HG02642 (cell line): Measurements from ENCODE around the gene HTR1E.
"Not testable (repeated sequence)": the region's sequence is repeated elsewhere in the genome, so short reads cannot be mapped to it uniquely, and the experiment has no call there.

Experiments used
- ATAC-seq: cut with Tn5 transposase; IDR thresholded peaks from one replicate; pipeline ENCODE4 v1.9.1; 2021; ENCODE audit warnings: mild to moderate bottlenecking; ENCODE audit not compliant: unreplicated experiment, poor library complexity

Gene HTR1E

GRCh38 chr6:86966271-86966670, 28.9 kb downstream of the HTR1E start:
- no peak for ATAC-seq

GRCh38 chr6:86969573-86969972, 32.2 kb downstream of the HTR1E start:
- ATAC-seq: no peak

GRCh38 chr6:86973088-86973487, 35.8 kb downstream of the HTR1E start:
- ATAC-seq: no peak

GRCh38 chr6:86978251-86978650, 40.9 kb downstream of the HTR1E start:
- no peak for ATAC-seq

- no peak for ATAC-seq
Measured at GRCh38 chr6:87001494-87001893, 64.2 kb downstream of the HTR1E start.

GRCh38 chr6:87002391-87002790, 65.1 kb downstream of the HTR1E start:
- ATAC-seq: not testable (repeated sequence)

- not testable (repeated sequence) for ATAC-seq
Measured at GRCh38 chr6:87006541-87006940, 69.2 kb downstream of the HTR1E start.

GRCh38 chr6:87009581-87009980, 72.3 kb downstream of the HTR1E start:
- not testable (repeated sequence) for ATAC-seq

GRCh38 chr6:87012035-87012434, 74.7 kb downstream of the HTR1E start:
- no peak for ATAC-seq

- ATAC-seq: no peak
Measured at GRCh38 chr6:87012743-87013142, 75.4 kb downstream of the HTR1E start.

GRCh38 chr6:87016772-87017171, 79.4 kb downstream of the HTR1E start:
- ATAC-seq: no peak

- no peak for ATAC-seq
Measured at GRCh38 chr6:87027021-87027420, 89.7 kb downstream of the HTR1E start.

GRCh38 chr6:87029711-87030314, 92.5 kb downstream of the HTR1E start:
- ATAC-seq: no peak

GRCh38 chr6:87040729-87041128, 103.4 kb downstream of the HTR1E start:
- no peak for ATAC-seq

GRCh38 chr6:87045521-87046075, 108.3 kb downstream of the HTR1E start:
- ATAC-seq: no peak

- no peak for ATAC-seq
Measured at GRCh38 chr6:87049779-87050178, 112.5 kb downstream of the HTR1E start.

- ATAC-seq: no peak
Measured at GRCh38 chr6:87053312-87053711, 116.0 kb downstream of the HTR1E start.

- ATAC-seq: no peak
Measured at GRCh38 chr6:87054143-87054833, 117.0 kb downstream of the HTR1E start.

- no peak for ATAC-seq
Measured at GRCh38 chr6:87059943-87060342, 122.6 kb downstream of the HTR1E start.

- ATAC-seq: no peak
Measured at GRCh38 chr6:87065117-87065516, 127.8 kb downstream of the HTR1E start.
